Occipital lobe (tissue), 2 donors: Measurements from ENCODE around the gene SETBP1. TPM values are rescaled to one million over a fixed set of nuclear protein-coding genes. Genes with fewer than 3 reads are reported as not detected.

Source experiments
- DNase-seq: peaks from one replicate; lab custom pipeline; 2025; lab: John Stamatoyannopoulos, UW
- total RNA-seq: library from RNA; depleted of rRNA; stranded (reverse); fragments of >200 nt; gene quantifications from one replicate; pipeline ENCODE4 v1.2.3, GENCODE V29; 2014

Gene SETBP1
- total RNA-seq, 1 donor from 2014 or later = 52.3 TPM

DNA sequence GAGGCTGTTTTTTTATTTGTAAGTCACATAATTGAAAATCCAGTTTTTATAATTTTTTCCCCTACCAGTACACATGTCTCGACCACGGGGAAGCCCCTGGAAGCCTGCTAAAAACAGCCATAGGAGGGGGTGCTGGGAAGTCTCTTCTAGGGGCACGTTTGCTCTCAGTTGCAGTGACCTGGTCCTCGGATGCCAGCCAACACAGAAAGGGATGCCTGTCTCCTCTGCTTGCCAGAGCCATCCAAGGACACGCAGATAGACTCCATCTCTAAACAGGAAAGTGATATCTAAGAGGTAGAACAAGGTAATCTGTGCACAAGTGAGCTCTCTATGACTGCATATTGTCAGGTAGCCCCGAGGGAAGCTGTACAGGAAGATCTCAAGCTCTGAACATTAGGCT lies 255.8 kb downstream of the SETBP1 start:
- DNase-seq = no peak

DNA sequence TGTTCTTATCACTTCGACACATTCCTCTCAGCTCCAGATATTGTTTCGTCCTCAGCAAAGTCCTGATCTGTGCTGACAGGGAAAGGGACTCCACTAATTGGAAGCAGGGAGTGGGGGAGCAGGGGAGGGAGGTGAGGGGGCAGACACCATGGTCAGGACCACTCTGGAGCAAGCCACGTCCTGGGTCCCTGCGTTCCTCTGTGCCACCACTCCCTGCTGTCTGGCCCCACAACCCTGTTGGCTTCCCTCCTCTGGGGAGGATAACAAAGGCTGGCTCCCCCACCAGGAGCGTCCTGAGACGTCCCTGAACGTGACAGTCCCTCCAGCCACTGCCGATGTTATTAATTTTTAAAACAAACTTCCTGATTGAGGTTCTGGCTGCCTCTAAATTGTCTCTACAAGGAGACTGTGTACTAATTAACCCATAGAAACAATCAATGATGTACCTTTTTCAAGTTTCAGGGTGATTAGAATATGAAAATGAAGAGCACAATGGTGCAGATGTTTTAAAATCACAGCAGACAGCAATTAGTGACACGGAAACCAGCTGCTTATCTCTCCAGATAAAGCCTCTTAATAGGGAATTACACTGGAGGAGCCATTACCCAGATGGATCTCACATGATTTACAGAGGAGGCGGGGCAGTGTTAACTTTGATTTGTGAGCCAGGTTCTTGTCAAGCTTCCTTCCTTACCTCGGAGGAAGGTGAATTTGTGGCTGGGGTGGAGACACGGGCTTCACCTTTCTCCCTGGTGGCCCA lies 257.5 kb downstream of the SETBP1 start:
- DNase-seq = no peak

DNA sequence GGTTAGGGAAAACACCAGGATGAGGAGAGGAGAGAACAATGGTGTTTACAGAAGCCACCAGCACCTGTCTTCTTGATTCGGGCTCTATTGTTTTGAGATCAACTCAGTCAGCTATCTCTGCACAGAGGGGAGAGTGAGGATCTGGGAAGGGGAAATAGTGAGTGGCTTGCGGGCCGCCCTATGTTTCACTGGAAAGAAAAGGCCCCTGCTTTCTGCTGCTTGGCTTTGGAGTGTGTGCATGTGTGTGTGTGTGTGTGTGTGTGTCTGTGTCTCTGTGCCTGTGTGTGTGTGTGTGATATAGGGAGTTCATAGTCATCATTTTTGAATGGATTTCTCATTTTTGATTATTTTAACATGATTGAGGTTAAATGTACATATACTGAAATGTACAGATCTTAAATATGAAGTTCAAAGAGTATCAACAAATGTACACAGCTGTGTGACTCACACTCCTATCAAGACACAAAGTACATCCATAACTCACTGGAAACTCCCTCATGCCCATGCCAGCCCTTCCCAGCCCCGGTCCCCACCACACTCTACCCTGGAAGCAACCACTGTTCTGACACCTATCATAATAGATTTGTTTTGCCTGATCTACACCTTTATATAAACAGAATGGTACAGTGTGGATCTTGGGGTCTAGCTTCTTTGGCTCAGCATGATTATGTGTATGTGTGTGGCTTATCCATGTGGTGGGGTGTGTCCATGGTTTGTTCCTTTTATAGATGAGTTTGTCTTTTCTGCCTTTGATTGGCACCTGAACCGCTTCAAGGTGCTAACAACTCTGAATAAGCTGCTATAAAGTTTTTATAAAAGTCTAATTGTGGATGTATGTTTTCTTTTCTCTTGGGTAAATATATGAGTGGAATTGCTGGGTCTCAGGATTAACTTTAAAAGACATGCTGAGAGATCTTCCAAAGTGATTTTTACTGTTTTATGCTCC lies 258.3 kb downstream of the SETBP1 start:
- DNase-seq = no peak

DNA sequence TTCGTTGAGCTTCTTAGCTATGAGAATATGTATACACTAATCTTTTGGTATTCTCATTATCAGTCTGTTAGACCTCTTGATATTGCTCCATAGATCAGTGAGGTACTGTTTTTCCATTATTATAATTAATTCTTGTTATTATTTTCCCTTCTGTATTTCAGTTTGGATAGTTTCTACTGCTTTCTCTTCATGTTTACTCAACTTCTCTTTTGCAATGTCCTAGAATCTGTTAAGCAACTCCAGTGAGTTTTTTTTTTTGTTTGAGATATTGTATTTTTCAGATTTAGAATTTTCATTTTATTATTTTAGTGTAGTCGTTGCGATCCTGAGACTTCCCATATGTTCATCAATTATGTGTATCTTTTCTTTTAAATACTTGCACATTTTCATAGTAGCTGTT lies 260.8 kb downstream of the SETBP1 start:
- no peak for DNase-seq

DNA sequence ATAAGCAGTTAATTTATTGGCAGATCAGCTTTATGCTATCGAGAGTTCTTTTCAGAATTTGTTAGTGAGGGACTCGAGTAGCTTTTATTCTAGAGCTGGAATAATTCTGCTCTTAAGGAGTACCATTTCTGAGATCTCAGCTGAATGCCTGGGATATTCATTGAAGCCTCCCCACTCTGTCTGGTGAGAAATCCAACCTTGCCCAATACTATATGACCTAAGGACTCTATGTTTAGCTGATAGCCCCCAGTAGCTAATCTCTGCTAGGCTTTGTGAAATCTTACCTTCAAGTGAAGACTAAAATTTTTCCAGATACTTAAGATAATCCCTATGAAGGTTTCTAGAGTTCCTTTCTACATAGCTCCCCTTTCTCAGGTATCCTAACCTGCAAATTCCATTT lies 261.4 kb downstream of the SETBP1 start:
- DNase-seq = no peak

DNA sequence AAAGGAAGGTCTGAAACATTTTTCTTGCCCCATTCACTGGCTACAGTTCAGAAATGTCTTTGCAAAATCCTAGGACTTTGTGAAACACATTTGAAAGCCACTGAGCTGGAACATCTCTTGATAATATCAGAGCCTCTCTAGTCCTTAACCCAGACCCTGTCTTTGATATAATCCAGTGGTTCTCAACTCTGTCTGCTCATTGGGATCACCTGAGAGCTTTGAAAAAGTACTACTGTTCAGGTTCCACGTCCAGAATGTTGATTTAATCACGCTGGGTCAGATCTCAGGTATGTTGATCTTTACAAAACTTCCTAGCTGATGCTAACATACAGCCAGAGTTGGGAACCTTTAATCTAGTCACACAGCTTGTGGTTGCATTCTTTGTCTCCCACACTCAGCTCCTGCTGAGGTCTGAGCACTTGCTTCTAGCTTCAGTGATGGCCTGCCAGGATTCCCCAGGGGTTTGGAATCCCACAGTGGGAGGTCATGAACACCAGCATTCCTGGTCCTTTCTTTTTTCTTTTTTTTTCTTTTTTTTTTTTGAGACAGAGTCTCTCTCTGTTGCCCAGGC lies 262.7 kb downstream of the SETBP1 start:
- no peak for DNase-seq

DNA sequence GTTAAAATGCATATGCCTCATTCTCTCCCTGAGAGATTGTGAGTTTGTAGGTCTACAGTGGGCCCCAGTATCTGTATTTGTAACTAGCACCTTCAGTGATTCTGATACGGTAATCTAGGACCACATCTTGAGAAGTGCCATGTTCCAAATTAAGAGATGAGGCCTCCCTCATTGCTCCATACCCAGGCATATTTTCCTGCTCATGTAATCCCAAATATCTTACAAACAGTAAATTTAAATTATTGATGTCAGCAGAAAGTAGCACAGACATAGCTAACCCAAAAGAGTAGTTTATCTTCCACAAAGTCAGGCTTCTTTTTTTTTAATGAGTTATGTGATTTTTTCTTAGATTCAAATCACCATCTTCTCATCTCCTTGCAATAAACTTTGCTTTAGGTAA lies 263.8 kb downstream of the SETBP1 start:
- no peak for DNase-seq

DNA sequence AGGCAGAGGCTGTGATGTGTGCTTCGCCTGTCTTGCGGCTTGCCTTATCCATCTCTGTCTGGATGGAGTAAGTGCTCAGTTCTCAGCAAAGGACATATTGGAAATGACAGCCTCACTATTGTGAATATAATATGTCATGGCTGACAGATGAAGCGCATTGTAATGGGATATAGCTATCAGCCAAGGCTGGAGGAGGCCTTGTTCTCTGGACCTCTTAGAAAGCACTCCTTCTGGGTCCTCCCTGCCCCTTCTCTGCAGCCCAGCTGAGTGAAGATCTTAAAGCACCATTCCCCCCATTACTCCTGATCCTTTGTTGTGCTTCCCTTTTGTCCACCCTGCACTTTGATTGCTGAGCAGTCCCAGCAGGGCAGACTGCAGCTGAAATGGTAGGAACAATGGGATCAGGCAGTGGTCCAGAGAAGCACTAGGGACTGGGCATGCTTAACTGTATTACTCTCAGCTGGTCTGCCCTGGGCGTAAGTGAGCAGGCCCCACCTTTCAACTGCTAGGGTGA lies 265.3 kb downstream of the SETBP1 start:
- no peak for DNase-seq

DNA sequence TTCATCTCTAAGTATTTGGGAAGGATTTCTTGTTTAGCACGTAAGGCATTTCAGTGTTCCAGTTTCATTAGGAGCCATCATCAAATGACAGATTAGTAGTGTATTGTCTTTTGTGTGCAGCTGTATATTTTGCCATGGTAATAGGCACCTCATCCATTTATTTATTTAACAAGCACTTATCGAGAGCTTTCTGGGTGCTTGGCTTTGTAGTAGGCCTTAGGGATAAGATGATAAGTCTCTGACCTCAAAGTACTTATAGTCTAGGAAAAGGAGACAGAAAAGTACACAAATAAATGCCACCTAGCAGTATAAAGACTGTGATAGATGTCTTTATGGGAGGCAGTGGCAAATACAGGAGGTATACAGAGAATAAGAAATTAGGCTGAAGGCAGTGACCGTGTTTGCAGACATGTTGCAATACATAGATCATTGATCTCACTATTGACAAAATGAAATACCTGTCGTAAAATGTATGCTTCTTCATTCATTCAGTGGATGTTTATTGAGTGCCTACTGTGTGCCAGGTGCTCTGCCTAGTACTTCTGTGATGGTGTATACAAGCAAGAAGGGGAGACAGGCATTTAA lies 265.9 kb downstream of the SETBP1 start:
- no peak for DNase-seq

DNA sequence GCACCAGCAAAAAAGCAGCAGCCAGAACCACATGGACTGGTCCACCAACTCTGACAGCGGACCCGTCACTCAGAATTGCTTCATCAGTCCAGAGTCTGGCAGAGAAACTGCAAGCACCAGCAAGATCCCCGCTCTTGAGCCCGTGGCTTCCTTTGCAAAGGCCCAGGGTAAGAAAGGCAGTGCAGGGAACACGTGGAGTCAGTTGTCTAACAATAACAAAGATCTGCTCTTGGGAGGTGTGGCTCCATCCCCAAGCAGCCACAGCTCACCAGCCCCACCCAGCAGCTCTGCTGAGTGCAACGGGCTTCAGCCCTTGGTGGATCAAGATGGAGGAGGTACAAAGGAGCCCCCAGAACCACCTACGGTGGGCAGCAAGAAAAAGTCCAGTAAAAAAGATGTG lies 269.3 kb downstream of the SETBP1 start:
- DNase-seq = no peak

DNA sequence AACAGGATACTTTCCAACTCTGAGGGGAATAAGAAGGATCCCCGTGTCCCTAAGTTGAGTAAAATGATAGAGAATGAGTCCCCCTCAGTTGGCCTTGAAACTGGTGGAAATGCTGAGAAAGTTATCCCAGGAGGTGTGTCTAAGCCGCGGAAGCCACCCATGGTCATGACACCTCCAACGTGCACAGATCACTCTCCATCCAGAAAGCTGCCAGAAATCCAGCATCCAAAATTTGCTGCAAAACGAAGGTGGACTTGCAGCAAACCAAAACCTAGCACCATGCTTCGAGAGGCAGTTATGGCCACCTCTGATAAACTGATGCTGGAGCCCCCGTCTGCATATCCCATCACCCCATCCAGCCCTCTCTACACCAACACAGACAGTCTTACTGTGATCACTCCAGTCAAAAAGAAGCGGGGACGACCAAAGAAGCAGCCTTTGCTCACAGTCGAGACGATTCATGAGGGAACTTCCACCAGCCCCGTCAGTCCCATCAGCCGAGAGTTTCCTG lies 270.1 kb downstream of the SETBP1 start:
- DNase-seq = no peak

DNA sequence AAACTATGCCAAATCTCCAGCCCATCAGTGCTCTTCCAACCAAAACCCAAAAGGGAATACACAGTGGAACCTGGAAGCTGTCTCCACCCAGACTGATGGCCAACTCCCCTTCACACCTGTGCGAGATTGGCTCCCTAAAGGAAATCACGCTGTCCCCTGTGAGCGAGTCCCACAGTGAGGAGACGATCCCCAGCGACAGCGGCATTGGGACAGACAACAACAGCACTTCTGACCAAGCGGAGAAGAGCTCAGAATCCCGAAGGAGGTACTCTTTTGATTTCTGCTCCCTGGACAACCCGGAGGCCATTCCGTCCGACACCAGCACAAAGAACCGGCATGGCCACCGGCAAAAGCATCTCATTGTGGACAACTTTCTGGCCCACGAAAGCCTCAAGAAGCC lies 271.1 kb downstream of the SETBP1 start:
- no peak for DNase-seq

DNA sequence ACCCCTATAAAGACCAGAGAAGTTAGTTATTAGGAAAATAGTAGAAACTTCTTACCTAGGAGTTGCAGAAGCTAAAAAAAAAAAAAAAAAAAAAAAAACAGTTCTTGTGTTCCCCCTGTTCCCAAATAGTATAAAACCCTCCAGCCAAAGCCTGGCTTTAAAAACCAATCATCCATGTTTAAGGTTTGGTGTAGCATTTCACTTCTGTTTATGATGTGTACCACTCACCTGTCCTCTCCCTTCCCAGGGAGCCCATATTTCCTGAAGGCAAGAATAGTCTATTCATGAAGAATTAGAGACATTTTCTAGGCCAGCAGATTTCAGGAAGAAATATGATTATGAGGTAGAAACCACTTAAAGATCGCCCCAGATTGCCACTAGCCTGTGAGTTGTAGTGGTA lies 273.6 kb downstream of the SETBP1 start:
- DNase-seq = no peak

DNA sequence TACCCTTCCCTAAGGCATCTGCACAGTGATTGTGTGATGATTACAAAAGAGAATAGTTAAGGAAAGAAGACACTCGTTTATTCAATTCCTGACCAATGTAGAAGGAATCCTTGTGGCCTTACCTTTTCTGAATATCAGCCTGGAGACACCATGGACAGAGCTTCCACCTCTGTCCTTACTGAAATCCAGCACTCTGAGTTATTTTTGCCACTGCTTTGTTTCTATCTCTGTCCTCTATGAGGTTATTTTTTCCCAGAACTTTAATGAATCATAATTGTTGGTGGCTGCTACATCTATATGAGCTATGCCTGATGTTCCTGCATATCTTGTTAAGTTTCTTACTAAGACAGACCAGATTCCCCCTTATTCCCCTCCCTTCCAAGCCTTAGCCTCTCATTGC lies 275.1 kb downstream of the SETBP1 start:
- DNase-seq = no peak

DNA sequence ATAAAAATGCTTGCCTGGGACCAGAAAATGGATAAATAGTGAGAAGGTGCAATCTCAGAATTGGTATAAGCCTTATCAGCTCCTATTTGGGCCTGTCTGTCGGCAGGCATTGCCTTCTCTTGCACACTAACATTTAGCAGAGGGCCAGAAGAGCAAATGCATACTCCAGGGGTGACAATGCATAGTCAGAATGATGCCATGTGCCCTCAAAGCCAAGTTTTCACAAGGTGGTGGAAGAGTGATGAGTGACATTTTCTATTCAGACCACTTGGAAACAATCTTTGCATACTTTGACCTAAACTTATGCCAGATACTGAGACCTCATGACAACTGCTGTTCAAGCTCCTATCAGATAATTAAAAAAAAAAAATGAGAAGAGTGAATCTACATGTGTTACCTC lies 276.3 kb downstream of the SETBP1 start:
- DNase-seq = no peak

DNA sequence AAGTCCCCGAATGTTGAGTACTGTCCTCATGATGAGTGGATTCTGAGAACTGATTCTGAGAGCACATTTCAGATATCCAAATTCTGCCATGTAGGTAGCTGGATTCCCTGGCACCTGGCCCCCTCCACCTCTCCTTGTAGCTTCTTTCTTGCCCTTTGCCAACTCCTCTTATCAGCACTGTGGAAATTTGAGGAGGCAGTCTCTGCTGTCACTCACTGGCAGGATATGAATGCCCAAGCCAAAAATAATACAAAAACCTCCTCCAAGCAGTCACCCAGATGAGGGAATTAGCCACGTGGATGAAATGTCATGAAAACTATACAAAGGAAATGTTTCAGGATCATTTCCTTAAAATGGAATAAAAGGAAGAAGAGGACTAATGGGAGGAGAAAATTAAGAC lies 276.8 kb downstream of the SETBP1 start:
- DNase-seq = no peak

DNA sequence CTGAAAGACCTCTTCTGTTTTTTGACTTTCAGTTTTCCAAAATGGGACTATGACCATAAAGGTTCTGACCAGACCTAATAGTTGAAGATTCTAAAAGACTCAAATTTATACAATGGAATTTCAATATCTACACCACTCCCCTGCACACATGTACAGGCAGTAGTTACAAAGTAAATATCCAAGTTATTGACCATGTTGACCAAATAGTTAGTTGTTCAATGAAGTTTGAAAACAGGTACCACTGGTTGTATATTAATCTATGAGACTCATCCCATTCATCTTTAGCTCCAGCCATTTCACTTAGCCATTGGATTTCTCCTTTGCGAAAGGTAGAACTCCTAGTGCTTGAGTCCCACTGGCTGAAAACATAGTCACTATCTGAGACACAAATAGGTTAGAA lies 277.4 kb downstream of the SETBP1 start:
- no peak for DNase-seq

DNA sequence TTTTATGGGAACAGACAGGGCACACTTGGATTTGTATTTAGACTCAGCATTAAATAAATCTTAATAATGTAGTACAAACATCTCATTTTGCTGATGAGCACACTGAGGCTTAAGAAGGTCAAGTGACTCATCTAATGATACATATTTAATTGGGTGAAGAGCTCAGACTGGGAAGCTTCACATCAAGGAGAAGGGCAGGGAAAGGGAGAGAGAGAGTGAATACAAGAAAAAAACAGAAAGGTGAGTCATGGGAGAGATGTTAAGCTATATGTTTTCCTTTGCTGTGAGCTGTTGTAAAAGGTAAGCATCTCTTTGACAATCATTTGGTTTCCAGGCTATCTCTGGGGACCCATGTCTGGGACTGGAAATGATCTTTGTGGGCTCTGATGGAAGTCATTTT lies 277.8 kb downstream of the SETBP1 start:
- DNase-seq = no peak

DNA sequence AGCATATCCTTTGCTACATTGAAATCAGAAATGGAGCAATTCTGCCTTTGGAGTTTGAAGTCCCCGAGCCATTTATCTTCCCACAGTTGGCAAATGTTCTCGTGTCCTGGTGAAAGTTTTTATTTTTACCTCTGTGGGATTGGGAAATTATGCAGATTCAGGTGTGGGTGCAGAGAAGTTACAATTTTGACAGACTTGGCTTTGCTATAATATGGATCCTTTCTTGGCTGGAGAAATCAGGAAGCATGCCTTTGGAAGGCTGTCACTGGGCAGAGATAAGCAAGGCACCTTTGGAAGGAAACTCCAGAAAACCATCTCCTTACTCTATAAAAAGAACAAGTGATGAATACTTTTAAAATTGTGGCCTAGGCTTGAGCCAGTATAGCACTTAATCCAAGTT lies 278.3 kb downstream of the SETBP1 start:
- DNase-seq = no peak

DNA sequence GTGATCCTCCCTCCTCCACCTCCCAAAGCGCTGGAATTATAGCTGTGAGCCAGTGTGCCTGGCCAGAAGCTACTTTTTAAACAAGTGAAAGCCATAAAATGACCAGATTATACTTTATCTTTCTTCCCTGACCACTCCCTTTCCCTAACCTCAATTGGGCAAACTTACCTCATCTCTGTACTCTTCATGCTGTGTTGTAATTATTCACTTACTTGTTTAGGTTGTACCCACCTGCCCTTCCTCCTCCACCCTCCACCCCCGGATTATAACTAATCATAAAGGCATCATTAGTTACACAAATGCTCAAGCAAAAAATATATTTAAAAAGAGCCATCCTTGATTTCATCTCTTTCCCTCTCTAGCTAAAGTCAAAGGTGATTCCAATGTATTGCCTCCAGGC lies 279.9 kb downstream of the SETBP1 start:
- no peak for DNase-seq

DNA sequence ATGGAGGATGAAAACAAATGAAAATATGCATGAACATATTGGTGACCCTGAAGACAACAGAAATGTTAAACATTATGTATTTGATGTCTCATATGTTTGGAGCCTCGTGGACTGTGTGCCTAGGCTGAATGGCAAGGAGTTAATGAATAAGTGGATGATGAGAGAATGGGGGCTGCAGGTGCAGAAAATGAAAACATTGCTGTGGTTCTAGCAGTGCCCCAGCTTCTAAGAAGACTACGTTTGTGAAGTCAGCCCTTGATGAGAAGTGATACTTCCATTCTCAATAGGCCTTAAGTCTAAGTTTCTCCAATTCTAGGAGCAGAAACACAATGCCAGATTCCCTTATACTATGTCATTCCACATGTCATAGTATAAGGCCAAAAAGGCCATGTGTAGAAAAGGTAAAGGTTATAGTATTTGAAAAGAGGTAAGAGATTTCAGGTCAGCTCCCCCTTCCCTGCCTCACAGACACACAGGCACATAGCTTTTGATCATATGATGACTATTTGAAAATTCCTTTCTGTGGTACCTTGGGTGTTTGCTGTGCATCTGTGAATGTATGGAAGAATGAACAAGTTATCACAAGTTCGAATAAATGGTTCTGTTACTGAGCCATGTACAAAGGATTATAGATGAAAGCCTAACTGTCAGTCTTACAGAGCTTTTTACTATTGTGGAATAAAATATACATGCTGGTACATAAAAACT lies 280.8 kb downstream of the SETBP1 start:
- no peak for DNase-seq
